Type B pancreatic cell (in vitro differentiated cells): ENCODE measurements around the gene RASAL1. TPM values are rescaled to one million over a fixed set of nuclear protein-coding genes. Genes with fewer than 3 reads are reported as not detected.
"Not testable (repeated sequence)": the region's sequence is repeated elsewhere in the genome, so short reads cannot be mapped to it uniquely, and the experiment has no call there.

Experiments used
- DNase-seq: peaks from one replicate; pipeline ENCODE4 v3.0.0; 2021; ENCODE audit warnings: mixed read lengths; ENCODE audit not compliant: unreplicated experiment; ENCODE audit errors: extremely low spot score
- H3K27ac Mint-ChIP-seq: 2 replicates; pipeline ENCODE4 v1.8.0; 2021; ENCODE audit warnings: mild to moderate bottlenecking, mixed read lengths
- H3K27me3 Mint-ChIP-seq: 2 replicates; pipeline ENCODE4 v1.8.0; 2021; ENCODE audit warnings: mixed read lengths
- H3K36me3 Mint-ChIP-seq: 2 replicates; pipeline ENCODE4 v1.8.0; 2021; ENCODE audit warnings: mixed read lengths
- H3K4me1 Mint-ChIP-seq: one replicate; pipeline ENCODE4 v1.8.0; 2021; ENCODE audit warnings: mixed read lengths; ENCODE audit not compliant: unreplicated experiment
- H3K4me3 Mint-ChIP-seq: 2 replicates; pipeline ENCODE4 v1.8.0; 2021; ENCODE audit warnings: mild to moderate bottlenecking, mixed read lengths
- H3K9me3 Mint-ChIP-seq: 2 replicates; pipeline ENCODE4 v1.8.0; 2021; ENCODE audit warnings: mixed read lengths
- total RNA-seq: library from RNA; stranded (reverse); gene quantifications from 2 replicates; pipeline ENCODE4 v1.2.1, GENCODE V29; 2021; ENCODE audit warnings: low replicate concordance
- TF ChIP-seq, protein P1 (sequence below): fragments of 200-600 bp; sonication (generic); conservative IDR thresholded peaks from 2 replicates; pipeline ENCODE4 v1.5.0; 2021; ENCODE audit warnings: antibody characterized with exemption, mild to moderate bottlenecking

Gene RASAL1
- total RNA-seq, 1 donor from 2014 or later = 0.58 TPM

DNA sequence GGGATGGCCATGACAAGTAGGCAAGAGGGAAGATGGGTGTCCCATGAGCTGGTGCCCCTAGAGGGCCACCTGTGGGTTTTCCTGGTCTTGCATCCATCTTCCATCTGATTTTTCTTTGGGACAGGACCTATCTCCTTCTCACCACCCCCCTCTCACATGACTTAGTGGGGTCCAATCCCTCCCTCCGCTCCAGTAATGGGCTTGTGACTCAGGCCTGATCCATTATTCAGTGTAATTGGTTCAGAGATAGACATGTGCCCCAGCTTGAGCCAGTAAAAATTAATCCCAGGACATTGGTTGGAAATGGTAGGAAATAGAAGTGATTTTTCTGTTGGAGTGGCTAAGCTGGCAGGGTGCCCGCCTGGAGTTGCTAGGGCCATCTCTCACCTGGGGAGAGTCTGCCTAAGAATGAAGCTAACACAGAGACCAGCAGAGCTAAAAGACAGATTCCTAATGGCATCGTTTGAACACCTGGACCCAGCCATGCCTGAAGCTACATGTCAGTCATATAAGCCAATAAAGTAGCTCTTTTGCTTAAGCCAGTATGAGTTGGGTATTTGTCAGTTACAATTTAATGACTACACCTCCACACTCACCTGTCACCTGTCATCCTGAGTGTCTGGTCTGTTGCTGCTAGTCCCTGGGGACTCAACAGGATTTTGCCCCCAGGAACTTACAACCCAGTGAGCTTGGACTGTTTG lies 14.7 kb downstream of the RASAL1 start:
- no peak for DNase-seq
- no peaks in the 10 kb centered on the region for H3K9me3 Mint-ChIP-seq
- H3K4me3 Mint-ChIP-seq = no peak overlapping the region
- H3K27ac Mint-ChIP-seq = no peak overlapping the region
- TF ChIP-seq, protein P1, sequence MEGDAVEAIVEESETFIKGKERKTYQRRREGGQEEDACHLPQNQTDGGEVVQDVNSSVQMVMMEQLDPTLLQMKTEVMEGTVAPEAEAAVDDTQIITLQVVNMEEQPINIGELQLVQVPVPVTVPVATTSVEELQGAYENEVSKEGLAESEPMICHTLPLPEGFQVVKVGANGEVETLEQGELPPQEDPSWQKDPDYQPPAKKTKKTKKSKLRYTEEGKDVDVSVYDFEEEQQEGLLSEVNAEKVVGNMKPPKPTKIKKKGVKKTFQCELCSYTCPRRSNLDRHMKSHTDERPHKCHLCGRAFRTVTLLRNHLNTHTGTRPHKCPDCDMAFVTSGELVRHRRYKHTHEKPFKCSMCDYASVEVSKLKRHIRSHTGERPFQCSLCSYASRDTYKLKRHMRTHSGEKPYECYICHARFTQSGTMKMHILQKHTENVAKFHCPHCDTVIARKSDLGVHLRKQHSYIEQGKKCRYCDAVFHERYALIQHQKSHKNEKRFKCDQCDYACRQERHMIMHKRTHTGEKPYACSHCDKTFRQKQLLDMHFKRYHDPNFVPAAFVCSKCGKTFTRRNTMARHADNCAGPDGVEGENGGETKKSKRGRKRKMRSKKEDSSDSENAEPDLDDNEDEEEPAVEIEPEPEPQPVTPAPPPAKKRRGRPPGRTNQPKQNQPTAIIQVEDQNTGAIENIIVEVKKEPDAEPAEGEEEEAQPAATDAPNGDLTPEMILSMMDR = no peak
- no peaks in the 10 kb centered on the region for H3K36me3 Mint-ChIP-seq
- H3K27me3 Mint-ChIP-seq = peaks cover 10% of the 10 kb centered on the region
- no peaks in the 10 kb centered on the region for H3K4me1 Mint-ChIP-seq

DNA sequence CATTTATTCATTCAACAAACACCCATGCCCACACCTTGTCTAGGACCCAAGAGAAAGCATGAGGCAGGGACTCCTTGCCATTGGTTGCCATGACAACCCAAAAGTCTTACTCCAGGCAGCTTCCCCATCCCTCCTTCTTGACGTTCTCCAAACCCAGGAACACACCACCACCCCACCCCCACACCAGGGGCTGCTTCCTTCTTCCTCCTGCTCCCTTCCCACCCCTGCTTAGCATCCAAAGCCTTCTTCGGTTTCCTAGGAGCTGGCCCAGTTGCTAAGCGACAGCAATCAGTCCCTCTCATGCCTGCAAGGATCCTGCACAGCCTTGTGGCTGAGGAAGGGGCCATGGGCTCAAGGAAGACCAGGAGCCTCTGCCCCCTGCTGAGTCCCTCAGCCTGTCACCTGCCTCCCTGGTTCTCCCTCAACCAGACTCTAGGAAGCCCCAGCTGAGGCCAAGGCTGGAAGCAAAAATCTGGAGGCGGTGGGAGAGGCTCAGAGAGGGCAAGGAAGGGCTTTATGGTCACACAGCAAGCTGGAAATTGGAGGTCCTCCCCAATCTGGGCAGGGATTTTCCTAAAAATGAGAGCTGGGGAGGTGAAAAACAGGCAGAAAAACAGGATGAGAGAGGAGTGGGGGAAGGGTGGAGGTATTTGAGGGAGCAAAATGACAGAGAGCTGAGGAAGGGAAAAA lies 15.4 kb downstream of the RASAL1 start:
- Mint-ChIP-seq H3K4me3 (no peak overlapping the region), H3K9me3 (no peaks in the 10 kb centered on the region), H3K27me3 (peaks cover 10% of the 10 kb centered on the region), H3K36me3 (no peaks in the 10 kb centered on the region), H3K4me1 (no peaks in the 10 kb centered on the region), H3K27ac (no peak overlapping the region)
- no peak for DNase-seq
- TF ChIP-seq, protein P1 = no peak

DNA sequence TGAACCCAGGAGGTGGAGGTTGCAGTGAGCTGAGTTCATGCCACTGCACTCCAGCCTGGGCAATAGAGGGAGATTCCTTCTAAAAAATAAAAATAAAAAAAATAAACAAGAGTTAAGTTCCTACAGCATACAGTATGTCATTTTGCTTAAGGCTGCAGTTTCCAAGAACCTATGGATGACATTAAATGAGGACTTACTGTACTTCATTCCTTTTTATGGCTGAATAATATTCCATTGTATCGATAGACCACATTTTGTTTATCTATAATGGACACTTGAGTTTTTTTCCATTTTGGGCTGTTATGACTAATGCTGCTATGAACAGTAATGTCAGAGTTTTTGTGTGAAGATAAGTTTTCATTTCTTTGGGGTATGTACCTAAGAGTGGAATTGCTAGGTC lies 17.4 kb downstream of the RASAL1 start:
- H3K4me1 Mint-ChIP-seq = no peaks in the 10 kb centered on the region
- TF ChIP-seq, protein P1 = no peak

DNA sequence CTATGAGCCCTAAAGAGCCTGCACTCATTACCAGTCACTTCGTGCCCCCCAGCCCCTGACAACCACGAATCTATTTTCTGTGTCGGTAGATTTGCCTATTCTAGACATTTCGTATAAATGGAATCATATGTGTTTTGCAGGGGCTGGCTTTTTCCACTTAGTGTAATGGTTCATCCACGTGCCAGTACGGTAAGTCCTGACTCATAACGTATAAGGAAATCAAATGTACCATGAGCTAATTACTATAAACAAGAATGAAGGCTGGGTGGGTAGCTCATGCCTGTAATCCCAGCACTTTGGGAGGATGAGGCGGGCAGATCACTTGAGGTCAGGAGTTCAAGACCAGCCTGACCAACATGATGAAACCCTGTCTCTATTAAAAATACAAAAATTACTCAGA lies 17.9 kb downstream of the RASAL1 start:
- H3K27me3 Mint-ChIP-seq, H3K9me3 Mint-ChIP-seq, DNase-seq, H3K4me3 Mint-ChIP-seq, H3K4me1 Mint-ChIP-seq, H3K36me3 Mint-ChIP-seq, H3K27ac Mint-ChIP-seq: not testable (repeated sequence)

More for the DNA sequence above, 17.4 kb downstream of the RASAL1 start:
- Mint-ChIP-seq H3K27ac (no peak overlapping the region), H3K4me3 (no peak overlapping the region), H3K9me3 (no peaks in the 10 kb centered on the region), H3K36me3 (no peaks in the 10 kb centered on the region), H3K27me3 (peaks cover 10% of the 10 kb centered on the region)
- no peak for DNase-seq

DNA sequence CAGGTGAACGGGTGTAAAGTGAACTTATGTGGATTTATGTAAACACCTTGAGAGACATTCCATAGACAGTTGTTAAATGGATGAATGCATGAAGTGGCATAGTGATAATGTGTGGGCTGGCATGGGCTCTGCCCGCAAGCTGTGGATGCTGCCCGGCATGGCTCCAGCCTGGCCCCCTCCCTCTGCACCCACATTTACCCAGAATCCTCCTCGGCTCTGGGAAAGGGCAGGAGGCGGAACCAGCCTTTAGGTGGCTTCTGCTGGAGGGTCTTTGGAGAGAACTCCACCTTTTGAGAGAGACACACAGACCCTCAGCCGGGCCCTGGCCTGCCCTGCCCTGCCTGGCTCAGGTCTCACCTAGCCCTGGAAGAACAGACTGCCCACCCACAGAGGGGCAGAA lies 18.7 kb downstream of the RASAL1 start:
- TF ChIP-seq, protein P1 = no peak
- Mint-ChIP-seq H3K27me3 (peaks cover 13% of the 10 kb centered on the region), H3K9me3 (no peaks in the 10 kb centered on the region), H3K36me3 (no peaks in the 10 kb centered on the region), H3K4me1 (no peaks in the 10 kb centered on the region), H3K4me3 (no peak overlapping the region), H3K27ac (no peak overlapping the region)
- no peak for DNase-seq

DNA sequence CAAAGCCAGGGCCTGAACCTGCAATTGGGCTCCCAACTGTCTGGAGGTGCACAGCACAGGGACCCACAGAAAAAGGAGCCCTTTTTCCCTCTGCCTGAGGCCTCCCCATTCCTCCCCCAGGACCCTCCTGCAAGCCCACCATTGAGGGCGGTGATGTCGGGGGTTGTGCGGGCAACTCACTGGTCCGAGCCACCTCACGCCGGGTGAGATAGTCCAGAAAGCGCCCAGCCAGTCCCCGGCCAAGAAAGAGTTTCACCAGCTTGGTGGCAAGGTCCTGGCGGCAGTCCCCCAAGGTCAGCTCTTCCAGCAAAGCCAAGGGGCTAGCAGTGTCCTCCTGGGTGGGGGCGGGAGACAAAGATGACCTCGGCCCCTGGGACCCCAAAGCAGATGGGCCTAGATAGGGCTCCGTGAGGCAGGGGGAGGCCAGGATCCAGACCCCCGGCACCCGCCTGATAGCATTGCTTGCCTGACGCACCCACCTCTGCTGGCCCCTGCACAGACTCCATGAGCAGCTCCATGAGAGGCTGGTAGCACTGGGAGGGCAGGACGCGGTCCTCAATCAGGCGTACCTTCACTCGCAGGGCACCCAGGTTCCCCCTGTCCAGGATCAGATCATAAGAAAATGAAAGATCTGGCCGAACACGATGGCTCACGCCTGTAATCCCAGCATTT lies 20.0 kb downstream of the RASAL1 start:
- TF ChIP-seq, protein P1 = no peak
- no peak for DNase-seq
- Mint-ChIP-seq H3K4me1 (no peaks in the 10 kb centered on the region), H3K27me3 (peaks cover 13% of the 10 kb centered on the region), H3K9me3 (no peaks in the 10 kb centered on the region), H3K36me3 (no peaks in the 10 kb centered on the region), H3K27ac (no peak overlapping the region), H3K4me3 (no peak overlapping the region)
